Stomach (tissue), 4 donors: ENCODE measurements around the gene HS6ST3.

Experiments
- CTCF ChIP-seq, 7 experiments: fragments of 450-650 bp in 4 of 7; fragments of 200-600 bp in 3 of 7; sonication (generic) in 3 of 7; IDR thresholded peaks; one replicate each; pipeline ENCODE4 v1.5.1; 2016 to 2019; ENCODE audit warnings: antibody characterized with exemption in 7 of 7, control low read depth in 2 of 7, mild to moderate bottlenecking in 1 of 7
- POLR2A ChIP-seq, 4 donors: fragments of 450-650 bp; IDR thresholded peaks; one replicate each; pipeline ENCODE4 v1.6.1; 2016; ENCODE audit warnings: antibody characterized with exemption in 4 of 4, control low read depth in 2 of 4, mild to moderate bottlenecking in 1 of 4, moderate library complexity in 1 of 4

GRCh38 chr13:96849091-96849490 is 759.2 kb downstream of the HS6ST3 start:
- no peak for TF ChIP-seq CTCF (IDR thresholded peaks at IDR 0.05)
- no peak for TF ChIP-seq POLR2A (IDR thresholded peaks at IDR 0.05)
